WTC11 (cell line): ENCODE data around the gene CDCA7. TPM values are rescaled to one million over a fixed set of nuclear protein-coding genes. Genes with fewer than 3 reads are reported as not detected.
A peak's percentile ranks its signal among the peaks of the same experiment; 100 is the strongest.

Experiments used
- AFF4 ChIP-seq: sonication (generic); formaldehyde crosslinking; IDR thresholded peaks from 2 replicates; pipeline ENCODE4 v1.8.1; 2023; ENCODE audit warnings: mild to moderate bottlenecking, missing genetic modification reagents, borderline replicate concordance
- AR ChIP-seq: fragments of 250-450 bp; sonication (Bioruptor Pico); IDR thresholded peaks from 2 replicates; pipeline ENCODE4 v1.9.0; 2021; ENCODE audit warnings: mild to moderate bottlenecking
- ATF6 ChIP-seq: sonication (generic); formaldehyde crosslinking; IDR thresholded peaks from 2 replicates; pipeline ENCODE4 v1.8.1; 2023; ENCODE audit warnings: mild to moderate bottlenecking, missing genetic modification reagents
- E2F5 ChIP-seq: sonication (generic); formaldehyde crosslinking; IDR thresholded peaks from 2 replicates; pipeline ENCODE4 v1.8.1; 2022; ENCODE audit warnings: mild to moderate bottlenecking, moderate library complexity, missing genetic modification reagents
- ERG ChIP-seq: fragments of 250-450 bp; sonication (Bioruptor Pico); IDR thresholded peaks from 2 replicates; pipeline ENCODE4 v1.8.0; 2021; ENCODE audit warnings: mild to moderate bottlenecking
- ETV6 ChIP-seq: sonication (generic); formaldehyde crosslinking; IDR thresholded peaks from 2 replicates; pipeline ENCODE4 v1.8.1; 2022; ENCODE audit warnings: mild to moderate bottlenecking, missing genetic modification reagents
- FOXK1 ChIP-seq: sonication (generic); formaldehyde crosslinking; IDR thresholded peaks from 2 replicates; pipeline ENCODE4 v1.8.0; 2022; ENCODE audit warnings: mild to moderate bottlenecking, moderate library complexity, missing genetic modification reagents
- FOXP1 ChIP-seq: sonication (generic); formaldehyde crosslinking; IDR thresholded peaks from 2 replicates; pipeline ENCODE4 v1.8.0; 2022; ENCODE audit warnings: missing genetic modification reagents, mild to moderate bottlenecking, moderate library complexity, borderline replicate concordance
- GTF2I ChIP-seq: fragments of 250-450 bp; sonication (Bioruptor Pico); conservative IDR thresholded peaks from 2 replicates; pipeline ENCODE4 v1.4.0; 2021; ENCODE audit warnings: mild to moderate bottlenecking
- KAT7 ChIP-seq: sonication (generic); formaldehyde crosslinking; IDR thresholded peaks from 2 replicates; pipeline ENCODE4 v1.8.1; 2023; ENCODE audit warnings: missing genetic modification reagents, mild to moderate bottlenecking, borderline replicate concordance
- MAX ChIP-seq: sonication (generic); formaldehyde crosslinking; IDR thresholded peaks from 2 replicates; pipeline ENCODE4 v1.8.0; 2022; ENCODE audit warnings: mild to moderate bottlenecking, missing genetic modification reagents
- NR2C2 ChIP-seq: sonication (generic); formaldehyde crosslinking; IDR thresholded peaks from 2 replicates; pipeline ENCODE4 v1.8.0; 2022; ENCODE audit warnings: mild to moderate bottlenecking, missing genetic modification reagents
- NR3C1 ChIP-seq: sonication (generic); formaldehyde crosslinking; conservative IDR thresholded peaks from 2 replicates; pipeline ENCODE4 v1.8.1; 2023; ENCODE audit warnings: low read depth, mild to moderate bottlenecking, missing genetic modification reagents
- OVOL2 ChIP-seq: fragments of 250-450 bp; sonication (Bioruptor Pico); IDR thresholded peaks from 2 replicates; pipeline ENCODE4 v1.9.0; 2021; ENCODE audit warnings: mild to moderate bottlenecking, borderline replicate concordance
- PREB ChIP-seq: sonication (generic); formaldehyde crosslinking; IDR thresholded peaks from 2 replicates; pipeline ENCODE4 v1.8.1; 2022; ENCODE audit warnings: mild to moderate bottlenecking, missing genetic modification reagents, moderate library complexity, borderline replicate concordance
- RELA ChIP-seq: sonication (generic); formaldehyde crosslinking; IDR thresholded peaks from 2 replicates; pipeline ENCODE4 v1.8.1; 2022; ENCODE audit warnings: missing genetic modification reagents, mild to moderate bottlenecking, borderline replicate concordance
- TEAD1 ChIP-seq: sonication (generic); formaldehyde crosslinking; IDR thresholded peaks from 2 replicates; pipeline ENCODE4 v1.8.0; 2022; ENCODE audit warnings: mild to moderate bottlenecking, missing genetic modification reagents
- TEAD4 ChIP-seq: sonication (generic); formaldehyde crosslinking; IDR thresholded peaks from 2 replicates; pipeline ENCODE4 v1.8.0; 2022; ENCODE audit warnings: mild to moderate bottlenecking, missing genetic modification reagents
- ZBTB43 ChIP-seq: sonication (generic); formaldehyde crosslinking; IDR thresholded peaks from 2 replicates; pipeline ENCODE4 v1.8.1; 2023; ENCODE audit warnings: mild to moderate bottlenecking, missing genetic modification reagents
- ZNF219 ChIP-seq: sonication (generic); formaldehyde crosslinking; IDR thresholded peaks from 2 replicates; pipeline ENCODE4 v1.8.0; 2023; ENCODE audit warnings: missing genetic modification reagents, mild to moderate bottlenecking, borderline replicate concordance
- ZNF263 ChIP-seq: sonication (generic); formaldehyde crosslinking; IDR thresholded peaks from 2 replicates; pipeline ENCODE4 v1.8.1; 2022; ENCODE audit warnings: low read depth, mild to moderate bottlenecking, moderate library complexity, missing genetic modification reagents
- total RNA-seq: library from RNA; stranded (reverse); gene quantifications from 3 replicates; pipeline ENCODE4 v1.2.3, GENCODE V29; 2021

Gene CDCA7
- total RNA-seq, 1 experiment from 2014 or later: 79.7 TPM

GRCh38 chr2:173354582-173355131, at the start of gene CDCA7 (continued):
- peak; percentile 63; the same call in 1 of the 2 replicates for TF ChIP-seq AFF4 (CRISPR knock-in tag)
- 0 out of 2 replicates have a peak, but pooled peaks have one; percentile 56 for TF ChIP-seq ERG (CRISPR knock-in tag)
- peak; percentile 92 for TF ChIP-seq MAX (CRISPR knock-in tag)
- peak; percentile 94 for TF ChIP-seq ZNF219
- peak; percentile 98 for TF ChIP-seq ETV6 (CRISPR knock-in tag)
- peak; percentile 96 for TF ChIP-seq TEAD1 (CRISPR knock-in tag)
- no peak; the same call in 1 of the 2 replicates for TF ChIP-seq TEAD4 (CRISPR knock-in tag)
- peak; percentile 83 for TF ChIP-seq FOXK1 (CRISPR knock-in tag)
- no peak for TF ChIP-seq AR (CRISPR knock-in tag)
- peak; percentile 58; the same call in 1 of the 2 replicates for TF ChIP-seq NR2C2 (CRISPR knock-in tag)
- no peak for TF ChIP-seq GTF2I (CRISPR knock-in tag)
- TF ChIP-seq PREB: peak; percentile 91; the same call in 1 of the 2 replicates
- 0 out of 2 replicates have a peak, but pooled peaks have one; percentile 24 for TF ChIP-seq ZNF263 (CRISPR knock-in tag)
- TF ChIP-seq OVOL2 (CRISPR knock-in tag): no peak
- TF ChIP-seq E2F5 (CRISPR knock-in tag): peak; percentile 100
- TF ChIP-seq NR3C1 (CRISPR knock-in tag): peak; percentile 93; the same call in 1 of the 2 replicates
- TF ChIP-seq KAT7 (CRISPR knock-in tag): peak; percentile 89
- TF ChIP-seq FOXP1 (CRISPR knock-in tag): peak; percentile 91
- no peak; the same call in 1 of the 2 replicates for TF ChIP-seq ATF6 (CRISPR knock-in tag)
- peak; percentile 74 for TF ChIP-seq RELA (CRISPR knock-in tag)
- TF ChIP-seq ZBTB43: peak; percentile 97
